Activated naive CD4-positive, alpha-beta T cell treated with anti-CD3 and anti-CD28 coated beads, Interleukin-2, amount 50 U/mL, for 24 hours (primary cell): ENCODE data around the gene CD84.
"Not testable (repeated sequence)": the region's sequence is repeated elsewhere in the genome, so short reads cannot be mapped to it uniquely, and the experiment has no call there.

Experiments
- H3K27ac Mint-ChIP-seq: one replicate; pipeline ENCODE4 v1.8.0; 2021; ENCODE audit warnings: mild to moderate bottlenecking, mixed read lengths
- H3K27me3 Mint-ChIP-seq: one replicate; pipeline ENCODE4 v1.8.0; 2021; ENCODE audit warnings: mixed read lengths
- H3K36me3 Mint-ChIP-seq: one replicate; pipeline ENCODE4 v1.8.0; 2021; ENCODE audit warnings: mixed read lengths
- H3K4me1 Mint-ChIP-seq: one replicate; pipeline ENCODE4 v1.8.0; 2021; ENCODE audit warnings: mixed read lengths
- H3K4me3 Mint-ChIP-seq: one replicate; pipeline ENCODE4 v1.8.0; 2021; ENCODE audit warnings: mild to moderate bottlenecking, mixed read lengths
- H3K9me3 Mint-ChIP-seq: one replicate; pipeline ENCODE4 v1.8.0; 2021; ENCODE audit warnings: mixed read lengths

Gene CD84

GRCh38 chr1:160597051-160597450 lies 17.8 kb upstream of the CD84 start:
- Mint-ChIP-seq H3K27me3 (no peaks in the 10 kb centered on the region), H3K4me3 (no peak overlapping the region), H3K4me1 (peaks cover 10% of the 10 kb centered on the region), H3K36me3 (peaks cover 20% of the 10 kb centered on the region), H3K27ac (no peak overlapping the region), H3K9me3 (peaks cover 21% of the 10 kb centered on the region)

- H3K9me3 Mint-ChIP-seq, result peaks cover 21% of the 10 kb centered on the region
- peaks cover 16% of the 10 kb centered on the region for H3K4me1 Mint-ChIP-seq
- no peak overlapping the region for H3K4me3 Mint-ChIP-seq
- peaks cover 10% of the 10 kb centered on the region for H3K36me3 Mint-ChIP-seq
- H3K27me3 Mint-ChIP-seq, result no peaks in the 10 kb centered on the region
- H3K27ac Mint-ChIP-seq, result no peak overlapping the region
Measured at GRCh38 chr1:160590488-160590887, 11.2 kb upstream of the CD84 start.

GRCh38 chr1:160588468-160588867 lies 9.2 kb upstream of the CD84 start:
- H3K9me3 Mint-ChIP-seq, result peaks cover 18% of the 10 kb centered on the region
- H3K4me3 Mint-ChIP-seq, result no peak overlapping the region
- H3K27ac Mint-ChIP-seq, result no peak overlapping the region
- H3K36me3 Mint-ChIP-seq, result peaks cover 6% of the 10 kb centered on the region
- no peaks in the 10 kb centered on the region for H3K27me3 Mint-ChIP-seq
- peaks cover 31% of the 10 kb centered on the region for H3K4me1 Mint-ChIP-seq

GRCh38 chr1:160584784-160585183 lies 5.5 kb upstream of the CD84 start:
- Mint-ChIP-seq H3K9me3 (peaks cover 21% of the 10 kb centered on the region), H3K4me3 (no peak overlapping the region), H3K4me1 (peaks cover 45% of the 10 kb centered on the region), H3K27me3 (no peaks in the 10 kb centered on the region), H3K27ac (no peak overlapping the region), H3K36me3 (peaks cover 7% of the 10 kb centered on the region)

- H3K27ac Mint-ChIP-seq, result peak overlapping the region; percentile 32
- H3K9me3 Mint-ChIP-seq, result peaks cover 21% of the 10 kb centered on the region
- peak overlapping the region; percentile 15 for H3K4me3 Mint-ChIP-seq
- H3K27me3 Mint-ChIP-seq, H3K36me3 Mint-ChIP-seq: not testable (repeated sequence)
- peaks cover 63% of the 10 kb centered on the region for H3K4me1 Mint-ChIP-seq
Measured at GRCh38 chr1:160582976-160583375, 3.7 kb upstream of the CD84 start.

- Mint-ChIP-seq H3K4me1 (peaks cover 74% of the 10 kb centered on the region), H3K9me3 (peaks cover 27% of the 10 kb centered on the region), H3K4me3 (peak overlapping the region; percentile 53), H3K27me3 (no peaks in the 10 kb centered on the region), H3K36me3 (peaks cover 9% of the 10 kb centered on the region), H3K27ac (peak overlapping the region; percentile 17)
Measured at GRCh38 chr1:160581961-160582360, 2.7 kb upstream of the CD84 start.

GRCh38 chr1:160580221-160580812 lies 1.0 kb upstream of the CD84 start:
- H3K36me3 Mint-ChIP-seq, result peaks cover 9% of the 10 kb centered on the region
- peak overlapping the region; percentile 85 for H3K27ac Mint-ChIP-seq
- peak overlapping the region; percentile 70 for H3K4me3 Mint-ChIP-seq
- H3K4me1 Mint-ChIP-seq, result peaks cover 82% of the 10 kb centered on the region
- H3K9me3 Mint-ChIP-seq, result peaks cover 31% of the 10 kb centered on the region
- no peaks in the 10 kb centered on the region for H3K27me3 Mint-ChIP-seq

- no peaks in the 10 kb centered on the region for H3K27me3 Mint-ChIP-seq
- H3K27ac Mint-ChIP-seq, result peak overlapping the region; percentile 92
- H3K36me3 Mint-ChIP-seq, result peaks cover 9% of the 10 kb centered on the region
- peak overlapping the region; percentile 86 for H3K4me3 Mint-ChIP-seq
- H3K9me3 Mint-ChIP-seq, result peaks cover 26% of the 10 kb centered on the region
- H3K4me1 Mint-ChIP-seq, result peaks cover 85% of the 10 kb centered on the region
Measured at GRCh38 chr1:160578525-160579191, 638 bp downstream of the CD84 start.

GRCh38 chr1:160578175-160578524 lies 1.1 kb downstream of the CD84 start:
- H3K4me3 Mint-ChIP-seq, result peak overlapping the region; percentile 86
- peaks cover 89% of the 10 kb centered on the region for H3K4me1 Mint-ChIP-seq
- peaks cover 22% of the 10 kb centered on the region for H3K9me3 Mint-ChIP-seq
- no peaks in the 10 kb centered on the region for H3K27me3 Mint-ChIP-seq
- H3K27ac Mint-ChIP-seq, result peak overlapping the region; percentile 92
- peaks cover 5% of the 10 kb centered on the region for H3K36me3 Mint-ChIP-seq

GRCh38 chr1:160577671-160578070 lies 1.6 kb downstream of the CD84 start:
- H3K27ac Mint-ChIP-seq, result peak overlapping the region; percentile 97
- H3K4me1 Mint-ChIP-seq, result peaks cover 93% of the 10 kb centered on the region
- peaks cover 2% of the 10 kb centered on the region for H3K36me3 Mint-ChIP-seq
- H3K4me3 Mint-ChIP-seq, result peak overlapping the region; percentile 86
- peaks cover 18% of the 10 kb centered on the region for H3K9me3 Mint-ChIP-seq
- no peaks in the 10 kb centered on the region for H3K27me3 Mint-ChIP-seq

GRCh38 chr1:160576884-160577283 lies 2.4 kb downstream of the CD84 start:
- H3K4me3 Mint-ChIP-seq, result peak overlapping the region; percentile 86
- H3K4me1 Mint-ChIP-seq, result peaks cover 99% of the 10 kb centered on the region
- H3K9me3 Mint-ChIP-seq, result peaks cover 21% of the 10 kb centered on the region
- H3K27me3 Mint-ChIP-seq, result no peaks in the 10 kb centered on the region
- H3K27ac Mint-ChIP-seq, result peak overlapping the region; percentile 97
- peaks cover 7% of the 10 kb centered on the region for H3K36me3 Mint-ChIP-seq

- peak overlapping the region; percentile 97 for H3K27ac Mint-ChIP-seq
- peaks cover 10% of the 10 kb centered on the region for H3K36me3 Mint-ChIP-seq
- H3K4me1 Mint-ChIP-seq, result peaks cover 99% of the 10 kb centered on the region
- H3K27me3 Mint-ChIP-seq, result no peaks in the 10 kb centered on the region
- peaks cover 21% of the 10 kb centered on the region for H3K9me3 Mint-ChIP-seq
- peak overlapping the region; percentile 86 for H3K4me3 Mint-ChIP-seq
Measured at GRCh38 chr1:160576390-160576789, 2.9 kb downstream of the CD84 start.

GRCh38 chr1:160575112-160575664 lies 4.1 kb downstream of the CD84 start:
- Mint-ChIP-seq H3K4me3 (peak overlapping the region; percentile 86), H3K4me1 (peaks cover 99% of the 10 kb centered on the region), H3K9me3 (peaks cover 25% of the 10 kb centered on the region), H3K27me3 (no peaks in the 10 kb centered on the region), H3K27ac (peak overlapping the region; percentile 95), H3K36me3 (peaks cover 14% of the 10 kb centered on the region)

GRCh38 chr1:160570840-160571239 lies 8.5 kb downstream of the CD84 start:
- Mint-ChIP-seq H3K9me3 (peaks cover 21% of the 10 kb centered on the region), H3K4me1 (peaks cover 97% of the 10 kb centered on the region), H3K4me3 (peak overlapping the region; percentile 43), H3K27me3 (no peaks in the 10 kb centered on the region), H3K36me3 (peaks cover 20% of the 10 kb centered on the region), H3K27ac (peak overlapping the region; percentile 97)

- Mint-ChIP-seq H3K9me3 (peaks cover 21% of the 10 kb centered on the region), H3K4me1 (peaks cover 97% of the 10 kb centered on the region), H3K27ac (peak overlapping the region; percentile 97), H3K4me3 (peak overlapping the region; percentile 45), H3K27me3 (no peaks in the 10 kb centered on the region), H3K36me3 (peaks cover 26% of the 10 kb centered on the region)
Measured at GRCh38 chr1:160569806-160570205, 9.5 kb downstream of the CD84 start.
